HG03378 (cell line): ENCODE data around the gene LGALS9.

ENCODE experiments used
- ATAC-seq: cut with Tn5 transposase; IDR thresholded peaks from one replicate; pipeline ENCODE4 v1.9.1; 2021; ENCODE audit warnings: mild to moderate bottlenecking, moderate library complexity; ENCODE audit not compliant: unreplicated experiment

The LGALS9 gene

DNA sequence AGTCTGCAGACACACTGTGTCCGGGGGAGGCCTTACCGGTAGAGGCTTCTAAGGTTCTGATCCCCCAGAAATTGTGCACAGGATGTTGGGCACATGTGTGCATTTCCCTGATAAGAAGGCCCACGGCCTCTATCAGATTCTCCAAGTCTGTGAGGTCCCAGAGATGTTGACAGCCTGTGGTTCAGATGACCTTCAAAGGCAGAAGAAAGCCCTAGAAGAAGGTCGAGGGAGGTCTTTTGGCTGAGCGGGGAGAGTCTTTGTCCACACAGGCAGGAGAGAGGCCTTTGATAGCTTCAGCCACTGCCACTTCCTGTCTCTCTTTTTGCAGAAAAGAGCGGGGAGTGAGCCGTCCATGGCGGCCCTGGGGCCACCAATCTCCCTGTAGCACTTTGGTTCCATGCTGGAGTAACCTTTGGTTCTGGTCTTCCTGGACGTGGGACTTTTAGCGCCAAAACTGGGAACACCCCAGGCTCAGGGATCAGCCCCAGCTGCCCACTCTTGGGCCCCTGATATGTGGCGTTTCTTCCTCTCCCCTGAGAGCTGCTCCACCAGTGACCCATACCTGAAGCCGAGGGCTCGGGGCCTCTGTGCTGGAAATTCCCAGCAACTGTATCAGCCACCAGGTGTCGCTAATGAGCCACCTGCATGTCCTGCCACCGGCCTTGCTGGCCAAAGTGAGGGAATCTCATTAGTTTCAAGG is 28.1 kb upstream of the LGALS9 start:
- ATAC-seq = no peak

- no peak for ATAC-seq
Measured at GRCh38 chr17:27603421-27603770, 27.6 kb upstream of the LGALS9 start.

DNA sequence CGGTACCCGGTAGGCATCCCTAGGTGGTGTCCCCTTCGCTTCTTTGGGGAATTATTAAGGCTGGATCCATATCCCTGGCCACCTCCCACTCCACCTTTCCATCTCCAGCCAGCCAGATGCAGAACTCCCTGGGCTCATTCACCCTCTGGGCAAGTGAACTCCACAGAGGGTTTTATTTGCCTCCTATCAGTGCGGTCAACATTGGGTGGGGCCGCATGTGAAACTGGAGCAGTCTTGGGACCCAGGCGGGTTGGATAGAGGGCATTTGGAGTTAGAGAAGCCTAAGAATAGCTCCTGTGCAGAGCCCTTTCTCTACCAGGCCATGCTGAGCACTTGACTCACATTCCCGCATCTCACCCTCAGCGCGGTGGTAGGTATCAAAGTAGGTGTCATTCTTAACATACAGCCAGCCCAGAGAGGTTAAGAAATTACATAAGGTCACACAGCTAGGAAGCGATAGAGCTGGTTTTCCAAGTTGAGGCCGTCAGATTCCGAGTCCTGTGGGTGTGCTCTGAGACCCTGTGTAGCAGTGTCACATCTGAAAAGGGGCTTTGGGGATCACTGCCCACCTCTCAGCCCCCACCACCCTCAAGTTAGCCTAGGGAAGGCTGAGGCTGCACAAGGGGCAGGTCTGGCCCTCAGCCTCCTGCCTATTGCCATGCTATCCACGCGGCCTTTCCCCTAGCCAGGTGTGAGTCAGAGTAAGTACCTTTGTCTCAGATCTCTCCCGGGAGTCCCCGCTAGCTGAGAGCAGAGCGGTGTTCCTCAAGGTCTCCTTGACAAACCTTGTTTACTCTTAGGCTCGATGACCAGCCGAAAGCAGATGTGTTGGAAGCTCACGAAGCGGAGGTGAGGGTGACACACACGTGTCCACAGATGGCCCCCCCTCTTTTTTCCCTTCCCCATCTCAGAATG is 26.9 kb upstream of the LGALS9 start:
- no peak for ATAC-seq

- no peak for ATAC-seq
Measured at GRCh38 chr17:27605409-27605808, 25.6 kb upstream of the LGALS9 start.

DNA sequence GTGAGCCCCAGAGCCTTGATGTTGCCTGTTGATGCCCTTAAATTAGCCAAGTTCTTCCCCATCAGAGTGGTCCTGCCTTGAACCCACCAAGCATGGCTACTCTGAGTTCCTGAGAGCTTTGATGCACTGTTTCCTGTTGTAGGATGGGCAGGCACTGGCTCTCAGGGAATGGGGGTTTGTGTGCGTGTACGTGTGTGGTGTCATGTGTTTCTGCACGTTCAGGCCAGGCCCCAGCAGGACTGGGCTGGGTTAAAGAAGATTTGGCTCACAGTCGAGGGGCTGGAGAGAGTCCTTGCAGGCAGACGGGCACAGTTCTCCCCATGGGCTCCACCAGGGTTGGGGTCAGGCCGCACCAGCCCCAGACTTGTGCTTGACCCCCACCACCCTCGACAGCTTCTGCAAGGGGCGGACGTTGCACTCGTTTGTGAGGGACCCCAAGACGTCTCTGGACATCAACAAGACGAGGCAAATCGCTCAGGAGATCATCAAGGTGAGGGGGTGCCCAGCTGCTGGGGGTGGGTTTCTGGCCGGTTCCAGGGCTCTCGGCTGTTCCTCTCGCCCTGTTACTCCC is 23.4 kb upstream of the LGALS9 start:
- no peak for ATAC-seq

GRCh38 chr17:27608328-27609230 is 22.4 kb upstream of the LGALS9 start:
- no peak for ATAC-seq

GRCh38 chr17:27609611-27610303 is 21.2 kb upstream of the LGALS9 start:
- ATAC-seq = no peak

- no peak for ATAC-seq
Measured at GRCh38 chr17:27610304-27610677, 20.7 kb upstream of the LGALS9 start.

DNA sequence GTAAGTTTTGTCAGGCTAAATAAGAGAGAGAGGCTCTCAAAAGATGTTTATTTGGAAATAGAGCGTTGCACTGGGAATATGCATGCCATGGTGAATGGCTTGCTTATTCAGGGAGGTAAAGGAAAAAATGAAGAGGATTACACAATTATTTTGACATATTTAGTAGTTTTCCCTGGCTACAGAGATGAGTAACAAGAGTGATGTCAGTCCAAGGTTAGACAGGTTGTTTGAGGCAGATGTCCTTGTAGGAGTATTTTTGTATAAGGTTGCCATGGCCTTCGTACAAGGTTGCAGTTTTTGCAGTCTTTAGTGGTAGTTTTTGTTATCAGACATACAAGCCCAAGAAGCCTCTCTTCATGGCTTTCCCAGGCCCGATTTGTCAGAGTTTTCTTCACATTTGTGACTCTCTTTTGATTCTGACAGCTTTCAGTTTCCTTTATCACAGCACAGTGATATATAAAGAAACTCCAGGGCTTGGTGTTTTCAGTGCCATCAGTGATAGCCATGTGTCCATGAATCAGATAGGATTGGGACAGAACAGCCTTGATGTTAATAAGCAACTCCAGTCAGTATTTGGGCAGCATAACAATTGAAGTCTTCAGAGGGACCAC is 18.7 kb upstream of the LGALS9 start:
- no peak for ATAC-seq

GRCh38 chr17:27613433-27613832 is 17.6 kb upstream of the LGALS9 start:
- ATAC-seq = no peak

- ATAC-seq = no peak
Measured at GRCh38 chr17:27615121-27615520, 15.9 kb upstream of the LGALS9 start.

DNA sequence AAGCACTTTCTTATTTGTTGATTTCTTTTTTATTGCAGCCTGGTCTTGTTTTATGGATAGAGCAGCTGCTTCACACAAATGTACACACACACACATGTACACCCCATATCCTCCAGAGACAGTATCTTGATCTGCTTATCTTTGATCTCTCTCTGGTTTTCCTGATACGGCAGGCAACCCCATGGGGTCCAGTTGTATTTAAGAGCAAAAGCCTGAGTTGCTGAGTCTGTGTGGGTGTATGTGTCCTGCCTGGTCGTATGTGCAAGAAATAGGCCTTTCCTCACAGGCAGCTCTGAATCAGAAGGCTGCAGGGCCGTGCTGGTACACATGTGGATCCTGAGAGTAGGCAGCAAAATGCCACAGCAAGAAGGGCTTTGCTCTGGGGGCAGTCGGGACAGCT is 14.6 kb upstream of the LGALS9 start:
- no peak for ATAC-seq

- no peak for ATAC-seq
Measured at GRCh38 chr17:27618417-27618816, 12.6 kb upstream of the LGALS9 start.

DNA sequence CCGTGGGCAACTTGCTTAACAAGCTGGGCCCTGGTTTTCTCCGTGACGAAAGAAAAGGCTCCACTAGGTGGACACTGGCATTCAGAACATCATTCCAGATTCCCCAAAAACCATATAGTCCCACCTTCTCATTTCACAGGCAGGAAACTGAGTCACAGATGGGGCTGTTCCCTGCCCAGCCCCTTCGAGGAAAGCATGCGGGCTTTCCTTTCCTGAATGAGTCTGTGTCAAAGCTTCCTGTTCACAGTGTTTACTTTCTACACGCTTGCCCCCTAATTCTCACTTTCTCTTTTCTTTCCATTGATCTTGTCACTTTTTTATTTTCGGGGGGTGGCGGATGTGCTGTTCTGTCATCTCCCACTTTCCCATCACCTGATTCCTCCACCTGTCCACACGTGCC is 10.3 kb upstream of the LGALS9 start:
- no peak for ATAC-seq

GRCh38 chr17:27621536-27621935 is 9.5 kb upstream of the LGALS9 start:
- no peak for ATAC-seq

GRCh38 chr17:27621942-27622559 is 8.9 kb upstream of the LGALS9 start:
- no peak for ATAC-seq

DNA sequence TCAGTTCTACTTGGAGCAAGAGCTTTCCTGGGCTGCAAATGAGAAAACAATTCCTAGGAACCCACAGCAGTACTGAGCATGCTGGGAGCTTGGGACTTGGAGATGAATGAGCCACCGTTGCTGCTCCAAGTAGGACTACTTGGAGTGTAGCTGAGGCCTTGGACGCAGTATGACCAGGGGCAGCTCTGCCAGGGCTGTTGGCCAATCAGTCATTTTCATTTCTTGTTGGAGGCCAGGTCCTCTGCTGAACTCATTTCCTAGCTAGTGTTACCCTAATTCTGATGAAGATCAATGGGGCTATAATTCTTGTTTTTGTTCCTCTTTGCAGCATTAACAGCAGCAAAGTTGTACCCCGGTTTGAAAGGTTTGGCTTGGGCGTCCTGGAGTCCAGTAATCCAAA is 8.0 kb upstream of the LGALS9 start:
- no peak for ATAC-seq

GRCh38 chr17:27623614-27624013 is 7.4 kb upstream of the LGALS9 start:
- no peak for ATAC-seq

DNA sequence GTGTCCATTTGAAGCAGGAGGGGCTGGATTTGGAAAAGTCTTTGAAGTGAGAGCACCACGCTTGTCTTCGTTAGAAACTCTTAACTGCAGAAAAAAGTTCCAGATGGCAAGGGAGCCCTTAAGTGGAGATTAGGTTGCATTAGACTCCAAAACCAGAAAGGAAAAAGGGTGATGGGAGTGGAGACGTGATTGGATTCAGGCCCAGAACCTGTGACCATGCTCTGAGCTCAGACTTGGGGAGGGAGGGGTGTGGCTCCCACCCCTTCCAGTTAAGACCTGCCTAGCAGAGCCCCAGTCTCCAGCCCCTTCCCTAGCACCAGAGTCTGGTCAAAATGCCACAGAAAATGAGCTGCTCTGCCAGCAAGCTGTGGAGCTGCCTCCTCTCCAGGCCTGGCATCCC is 6.4 kb upstream of the LGALS9 start:
- ATAC-seq = no peak

DNA sequence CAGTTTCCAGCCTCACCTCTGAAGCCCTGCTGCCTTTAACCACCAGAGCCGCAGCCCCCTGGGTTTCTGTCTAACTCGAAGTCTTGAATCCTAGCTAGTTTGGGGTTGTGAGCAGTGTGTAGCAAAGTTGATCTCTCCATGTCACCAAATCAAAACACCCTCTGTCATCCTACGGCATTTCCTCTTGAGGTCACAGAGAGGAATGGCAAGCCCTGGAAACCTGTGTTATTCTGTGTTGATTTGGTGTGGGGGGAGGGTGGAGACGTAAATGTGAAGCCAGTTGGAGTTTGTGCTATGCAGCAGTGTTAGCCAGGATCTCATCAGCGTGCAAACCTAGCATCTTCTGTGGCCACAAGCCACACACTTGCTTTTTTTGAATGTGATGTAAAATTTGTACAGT is 5.1 kb upstream of the LGALS9 start:
- ATAC-seq = no peak
